Right lobe of liver (tissue), 4 donors: ENCODE results near the gene HSDL1.

Experiments used
- POLR2A ChIP-seq: fragments of 450-650 bp; IDR thresholded peaks from one replicate; pipeline ENCODE4 v1.6.1; 2017; ENCODE audit warnings: antibody characterized with exemption, mild to moderate bottlenecking
- TF ChIP-seq, protein P1 (sequence below), 4 donors: fragments of 200-600 bp in 3 of 4; fragments of 450-650 bp in 1 of 4; IDR thresholded peaks; one replicate each; pipeline versions ENCODE4 v1.5.1 to v1.8.0; 2016 to 2022; ENCODE audit warnings: antibody characterized with exemption in 4 of 4, mild to moderate bottlenecking in 2 of 4
- donor health status: DM: no; HTN: no; CAD: no.
- donor health status: DM: no; HTN: no; CAD: no.
- donor health status: DM: no; HTN: yes; CAD: no.

- TF ChIP-seq, protein P1, sequence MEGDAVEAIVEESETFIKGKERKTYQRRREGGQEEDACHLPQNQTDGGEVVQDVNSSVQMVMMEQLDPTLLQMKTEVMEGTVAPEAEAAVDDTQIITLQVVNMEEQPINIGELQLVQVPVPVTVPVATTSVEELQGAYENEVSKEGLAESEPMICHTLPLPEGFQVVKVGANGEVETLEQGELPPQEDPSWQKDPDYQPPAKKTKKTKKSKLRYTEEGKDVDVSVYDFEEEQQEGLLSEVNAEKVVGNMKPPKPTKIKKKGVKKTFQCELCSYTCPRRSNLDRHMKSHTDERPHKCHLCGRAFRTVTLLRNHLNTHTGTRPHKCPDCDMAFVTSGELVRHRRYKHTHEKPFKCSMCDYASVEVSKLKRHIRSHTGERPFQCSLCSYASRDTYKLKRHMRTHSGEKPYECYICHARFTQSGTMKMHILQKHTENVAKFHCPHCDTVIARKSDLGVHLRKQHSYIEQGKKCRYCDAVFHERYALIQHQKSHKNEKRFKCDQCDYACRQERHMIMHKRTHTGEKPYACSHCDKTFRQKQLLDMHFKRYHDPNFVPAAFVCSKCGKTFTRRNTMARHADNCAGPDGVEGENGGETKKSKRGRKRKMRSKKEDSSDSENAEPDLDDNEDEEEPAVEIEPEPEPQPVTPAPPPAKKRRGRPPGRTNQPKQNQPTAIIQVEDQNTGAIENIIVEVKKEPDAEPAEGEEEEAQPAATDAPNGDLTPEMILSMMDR (IDR thresholded peaks at IDR 0.05): no peak
- no peak for TF ChIP-seq POLR2A
These were observed 36.4 kb upstream of the HSDL1 start for GRCh38 chr16:84181144-84181915.
